ENCODE measurements around the gene SMG7.

Gene SMG7

GRCh38 chr1:183514235-183514634 lies 41.9 kb downstream of the SMG7 start:
- no peak for DNase-seq

DNA sequence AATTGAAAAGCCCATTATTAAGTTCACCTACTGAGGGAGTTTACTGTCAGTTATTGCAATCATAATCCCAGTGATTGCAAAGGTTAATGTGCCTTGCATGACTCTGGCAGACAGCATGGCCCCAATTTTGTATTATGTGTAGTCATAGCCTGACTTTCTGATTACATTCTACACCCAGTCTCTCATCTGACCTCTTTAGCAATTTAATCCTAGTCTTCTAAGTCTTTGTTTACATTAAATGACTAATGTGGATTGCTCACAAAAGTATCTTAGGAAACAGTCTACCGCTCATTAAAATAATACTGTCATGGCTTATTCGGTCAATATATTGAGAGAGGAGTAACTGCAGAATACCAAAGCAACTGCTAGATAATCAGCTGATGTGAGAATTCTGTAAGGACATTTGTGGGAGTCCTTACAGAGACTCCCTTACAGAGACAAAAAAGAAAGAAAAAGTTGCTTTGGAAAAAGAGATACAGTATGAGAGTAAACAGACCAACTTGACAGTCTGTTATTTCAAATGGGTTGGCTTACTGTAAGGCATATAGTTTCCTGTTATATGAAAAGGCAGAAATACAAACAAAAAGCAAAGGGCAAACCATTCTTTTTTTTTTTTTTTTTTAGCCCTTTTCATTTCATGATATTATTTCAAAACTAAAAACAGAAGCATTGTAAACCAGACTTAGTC lies 42.8 kb downstream of the SMG7 start:
- DNase-seq: no peak

- DNase-seq: no peak
These were observed 44.4 kb downstream of the SMG7 start for GRCh38 chr1:183516725-183517124.

- DNase-seq: no peak
These were observed 45.1 kb downstream of the SMG7 start for GRCh38 chr1:183517401-183517800.

DNA sequence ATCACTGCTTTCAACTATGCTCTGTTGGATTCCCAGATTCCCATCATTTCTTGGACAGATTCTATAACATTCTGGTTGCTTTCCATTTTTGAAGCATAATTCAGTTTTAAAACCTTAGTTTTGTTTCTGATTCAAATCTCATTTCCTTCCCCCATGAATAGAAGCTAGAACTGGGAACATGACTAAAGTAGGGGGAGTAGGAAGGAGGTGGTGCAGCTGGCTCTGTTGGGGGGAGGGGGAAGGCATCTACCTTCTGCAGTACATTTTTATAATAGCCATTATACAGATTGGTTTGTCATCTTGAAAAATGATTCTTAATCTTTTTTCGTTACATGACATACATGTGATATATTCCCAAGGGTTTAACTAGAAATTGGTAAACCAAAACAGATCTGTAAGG lies 48.1 kb downstream of the SMG7 start:
- no peak for DNase-seq

- no peak for DNase-seq
These were observed 49.8 kb downstream of the SMG7 start for GRCh38 chr1:183522104-183522503.

- DNase-seq: no peak
These were observed 56.3 kb downstream of the SMG7 start for GRCh38 chr1:183528577-183528976.

DNA sequence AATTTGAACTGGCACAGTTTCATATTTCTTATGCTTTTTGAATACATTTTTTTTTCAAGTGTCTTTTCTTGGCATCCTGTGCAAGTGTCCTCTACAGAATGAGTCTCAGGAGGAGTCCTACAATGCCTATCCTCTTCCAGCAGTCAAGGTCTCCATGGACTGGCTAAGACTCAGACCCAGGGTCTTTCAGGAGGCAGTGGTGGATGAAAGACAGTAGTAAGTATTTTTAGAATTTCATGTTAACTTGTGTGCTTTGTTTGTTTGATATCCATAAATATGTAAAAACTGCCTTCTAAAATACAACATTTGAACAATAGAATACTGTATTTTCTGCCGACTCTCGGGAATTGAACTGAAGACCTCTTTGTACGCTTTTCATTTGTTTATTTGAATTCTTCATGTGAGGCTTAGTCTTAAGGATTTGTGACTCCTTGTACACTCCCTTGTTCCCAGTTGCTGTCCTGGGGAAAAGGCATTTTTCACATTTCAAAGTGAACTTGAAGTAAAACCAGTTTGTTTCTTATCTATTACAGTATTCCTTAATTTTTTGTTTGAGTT lies 61.4 kb downstream of the SMG7 start:
- DNase-seq: no peak

DNA sequence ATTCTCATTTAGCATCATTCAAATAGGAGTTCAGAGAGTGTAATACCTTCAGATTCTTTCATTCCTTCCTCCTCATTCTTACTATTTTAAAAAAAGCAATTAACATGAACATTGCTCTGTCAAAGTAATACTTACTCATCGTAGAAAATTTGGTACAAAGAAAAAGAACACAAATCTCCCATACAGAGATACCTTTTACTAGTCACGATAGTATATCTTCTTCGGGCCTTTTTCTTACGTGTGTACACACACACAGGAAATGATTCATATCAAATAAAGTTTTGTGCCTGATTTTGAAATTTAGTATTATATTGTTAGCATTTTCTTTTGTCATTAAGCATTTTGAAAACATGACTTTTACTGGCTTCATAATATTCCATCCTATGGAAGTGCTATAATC lies 65.1 kb downstream of the SMG7 start:
- DNase-seq: no peak

- no peak for DNase-seq
These were observed 71.4 kb downstream of the SMG7 start for GRCh38 chr1:183543619-183544204.

GRCh38 chr1:183544598-183545297 lies 72.4 kb downstream of the SMG7 start:
- DNase-seq: no peak

GRCh38 chr1:183546427-183546826 lies 74.1 kb downstream of the SMG7 start:
- no peak for DNase-seq

DNA sequence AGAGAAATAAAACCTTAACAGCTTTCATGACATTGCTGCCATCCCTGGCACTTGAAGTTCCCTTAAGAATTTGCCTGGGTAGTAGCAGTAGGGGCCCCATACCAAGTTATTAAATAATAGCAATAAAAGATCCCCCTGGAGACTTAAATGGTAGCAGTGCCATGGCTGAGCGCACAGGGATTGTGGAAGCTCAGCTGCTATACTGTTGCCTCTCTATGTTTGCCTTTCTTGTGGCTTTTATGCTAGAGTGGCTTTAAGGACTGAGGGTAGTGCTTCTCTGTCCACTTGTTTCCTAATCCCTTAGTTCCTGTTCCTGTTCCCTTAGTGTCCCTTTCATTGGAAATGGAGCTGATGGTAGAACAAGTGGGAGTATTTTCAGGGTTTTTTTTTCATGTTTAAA lies 75.8 kb downstream of the SMG7 start:
- DNase-seq: no peak

DNA sequence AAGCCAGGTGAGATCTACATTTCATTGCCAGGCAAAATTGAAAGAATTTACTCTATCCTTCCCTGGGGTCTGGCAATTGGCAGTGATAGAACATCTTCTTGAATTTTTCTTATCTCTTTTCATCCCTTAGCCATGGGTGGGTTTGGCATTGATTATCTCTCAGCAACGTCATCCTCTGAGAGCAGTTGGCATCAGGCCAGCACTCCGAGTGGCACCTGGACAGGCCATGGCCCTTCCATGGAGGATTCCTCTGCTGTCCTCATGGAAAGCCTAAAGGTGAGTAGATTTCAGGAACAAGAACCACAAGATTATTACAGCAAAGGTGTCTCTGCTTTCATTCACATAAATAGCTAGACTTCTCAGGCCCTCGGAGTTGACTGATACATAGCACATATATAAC lies 78.6 kb downstream of the SMG7 start:
- no peak for DNase-seq

- no peak for DNase-seq
These were observed 79.6 kb downstream of the SMG7 start for GRCh38 chr1:183551924-183552323.

GRCh38 chr1:183552441-183552840 lies 80.1 kb downstream of the SMG7 start:
- DNase-seq: no peak

- no peak for DNase-seq
These were observed 80.6 kb downstream of the SMG7 start for GRCh38 chr1:183552891-183553290.

GRCh38 chr1:183553331-183553730 lies 81.0 kb downstream of the SMG7 start:
- DNase-seq: no peak

- DNase-seq: no peak
These were observed 81.5 kb downstream of the SMG7 start for GRCh38 chr1:183553764-183554163.

- DNase-seq: no peak
These were observed 82.3 kb downstream of the SMG7 start for GRCh38 chr1:183554577-183554976.

GRCh38 chr1:183559061-183559460 lies 86.8 kb downstream of the SMG7 start:
- DNase-seq: no peak

- no peak for DNase-seq
These were observed 90.4 kb downstream of the SMG7 start for GRCh38 chr1:183562701-183563100.

GRCh38 chr1:183565261-183565660 lies 93.0 kb downstream of the SMG7 start:
- DNase-seq: no peak

DNA sequence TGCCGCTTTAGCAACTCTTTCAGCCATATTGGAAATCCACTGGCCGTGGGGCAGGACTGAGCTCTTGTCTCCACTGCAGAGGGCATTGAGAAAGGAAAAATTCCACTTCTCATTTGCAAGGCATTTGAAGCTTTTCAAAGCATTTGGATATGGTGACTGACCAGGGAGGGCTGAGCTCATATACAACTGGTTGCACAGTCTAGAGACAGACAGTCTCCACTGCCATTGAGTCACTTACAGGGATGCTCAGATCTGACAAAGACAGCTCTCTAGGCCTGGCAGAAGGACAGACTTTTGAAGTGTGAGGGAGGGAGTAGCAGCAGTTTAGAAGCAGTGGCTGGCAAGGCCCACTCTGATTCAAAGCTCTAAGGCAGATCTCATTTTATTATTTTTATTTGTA lies 93.7 kb downstream of the SMG7 start:
- DNase-seq: no peak

Data from GOT3 (cell line).